IMR-90 (cell line): ENCODE measurements around the gene TNFSF12.

Experiments
- CTCF ChIP-seq: conservative IDR thresholded peaks from 2 replicates; pipeline ENCODE4 v1.5.1; 2012; ENCODE audit warnings: mild to moderate bottlenecking, low read depth, low read length, improper control_type of control experiment
- MAFK ChIP-seq: IDR thresholded peaks from 2 replicates; pipeline ENCODE4 v1.6.1; 2012; ENCODE audit warnings: low read depth, low read length, improper control_type of control experiment
- NFE2L2 ChIP-seq: fragments of 150-350 bp; IDR thresholded peaks from 2 replicates; pipeline ENCODE4 v1.6.1; 2016; ENCODE audit warnings: low read depth, mild to moderate bottlenecking, low read length
- RAD21 ChIP-seq: IDR thresholded peaks from 2 replicates; pipeline ENCODE4 v1.6.1; 2012; ENCODE audit warnings: low read length, improper control_type of control experiment
- USF2 ChIP-seq: fragments of 150-350 bp; IDR thresholded peaks from 2 replicates; pipeline ENCODE4 v1.6.1; 2017; ENCODE audit warnings: mild to moderate bottlenecking, antibody characterized with exemption, low read length, low read depth

- TF ChIP-seq USF2 (no peak), CTCF (no peak), RAD21 (no peak), MAFK (no peak), NFE2L2 (no peak)
These were observed 18.6 kb upstream of the TNFSF12 start for GRCh38 chr17:7530023-7530900.
